C1 segment of cervical spinal cord (tissue), 14 donors: ENCODE results near the gene MYOZ1.
"Not testable (repeated sequence)": the region's sequence is repeated elsewhere in the genome, so short reads cannot be mapped to it uniquely, and the experiment has no call there.

Experiments used
- DNase-seq, 14 donors: peaks; one replicate each; lab custom pipeline; 2025; lab: John Stamatoyannopoulos, UW

The MYOZ1 gene

DNA sequence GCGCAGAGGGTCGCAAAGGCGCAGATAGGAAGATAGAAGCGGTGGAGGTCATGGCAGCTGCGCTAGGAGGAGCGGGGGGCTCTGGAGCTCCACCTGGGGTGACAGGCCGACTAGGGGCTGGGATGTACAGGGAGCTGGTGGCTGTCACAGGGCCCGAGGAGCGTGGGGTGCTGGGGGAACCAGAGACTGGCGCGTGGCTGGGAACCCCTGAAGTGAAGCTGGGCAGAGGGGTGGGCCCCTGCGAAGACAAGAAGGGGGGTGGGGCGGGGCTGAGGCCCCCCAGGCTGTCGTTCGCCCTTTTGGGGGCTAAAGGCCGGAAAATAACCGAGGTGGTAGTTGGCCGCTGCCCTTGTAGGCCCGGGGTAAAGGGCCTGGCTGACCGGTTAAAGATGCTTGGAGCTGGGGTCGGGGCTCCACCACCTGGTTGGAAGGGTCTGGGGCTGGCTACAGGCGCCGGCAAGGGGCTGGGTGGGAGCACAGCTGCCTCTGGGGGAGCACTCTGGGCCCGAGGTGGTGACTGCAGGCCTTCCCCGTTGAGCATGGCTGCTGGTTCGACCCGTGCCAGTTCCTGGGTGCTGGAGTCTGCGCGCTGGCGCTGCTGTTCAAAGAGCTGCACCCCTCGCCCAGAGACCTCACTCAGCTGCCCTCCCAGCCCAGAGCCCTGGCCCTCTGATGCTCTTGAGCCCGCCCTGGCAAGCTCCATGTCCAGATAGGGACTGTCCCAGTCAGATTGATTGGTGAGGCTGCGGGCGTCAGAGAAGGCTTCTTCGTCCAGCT, 6.8 kb upstream of the MYOZ1 start:
- peak in 6 of 14 donors; percentile 10 to 32 (median 26) for DNase-seq

DNA sequence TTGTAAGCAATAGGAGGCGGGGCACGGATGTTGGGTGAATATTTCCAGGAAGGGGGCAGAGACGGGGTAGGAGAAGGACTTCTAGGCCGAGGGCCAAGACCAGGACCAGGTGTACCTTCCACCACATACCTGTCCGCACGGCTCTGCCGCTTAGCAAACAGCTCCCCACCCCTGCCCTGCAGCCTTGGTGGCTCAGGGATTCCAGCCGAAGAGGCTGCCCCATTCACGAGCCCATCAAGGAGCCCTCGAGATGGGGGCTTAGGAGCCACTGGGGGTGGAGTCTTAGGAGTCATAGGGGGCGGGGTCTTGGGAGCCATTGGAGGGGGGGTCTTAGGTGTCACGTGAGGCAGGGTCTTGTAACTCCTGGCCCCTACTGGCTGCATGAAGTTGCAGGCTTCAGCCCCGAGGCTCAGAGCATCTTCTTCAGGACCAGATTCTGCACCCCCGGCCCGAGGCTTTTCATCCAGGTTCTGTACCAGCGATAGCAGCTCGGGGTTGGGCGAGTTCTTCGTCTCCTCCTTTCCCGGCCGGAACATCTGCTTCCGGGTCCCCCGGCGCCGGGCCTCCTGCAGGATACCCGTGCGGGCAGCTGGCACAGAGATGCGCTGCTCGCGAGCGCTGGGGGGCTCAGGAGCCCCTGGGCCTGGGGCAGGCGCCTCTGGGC, 6.1 kb upstream of the MYOZ1 start:
- peak in 10 of 14 donors; percentile 11 to 64 (median 42) for DNase-seq

DNA sequence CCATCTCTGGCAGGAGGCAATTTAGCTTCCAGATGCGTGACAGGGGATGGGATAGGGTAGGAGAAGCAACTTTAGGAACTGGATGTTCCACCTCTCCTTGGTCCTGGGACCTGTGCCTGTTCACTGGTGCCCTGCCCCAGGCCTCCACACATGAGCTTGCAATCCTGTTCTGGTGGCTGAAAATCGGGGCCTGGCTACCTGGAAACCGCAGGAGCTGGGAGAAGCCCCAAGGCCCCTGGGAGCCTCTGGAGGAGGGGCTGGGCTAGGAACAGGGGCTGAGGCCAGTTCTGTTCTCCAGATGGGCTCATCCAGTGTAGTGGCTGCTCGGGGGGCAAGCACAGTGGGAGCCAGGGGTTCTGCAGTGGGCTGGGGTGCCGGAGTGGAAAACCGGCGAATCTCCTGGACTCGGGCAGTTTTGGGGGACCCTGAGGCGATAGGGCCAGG, 5.3 kb upstream of the MYOZ1 start:
- no peak for DNase-seq

DNA sequence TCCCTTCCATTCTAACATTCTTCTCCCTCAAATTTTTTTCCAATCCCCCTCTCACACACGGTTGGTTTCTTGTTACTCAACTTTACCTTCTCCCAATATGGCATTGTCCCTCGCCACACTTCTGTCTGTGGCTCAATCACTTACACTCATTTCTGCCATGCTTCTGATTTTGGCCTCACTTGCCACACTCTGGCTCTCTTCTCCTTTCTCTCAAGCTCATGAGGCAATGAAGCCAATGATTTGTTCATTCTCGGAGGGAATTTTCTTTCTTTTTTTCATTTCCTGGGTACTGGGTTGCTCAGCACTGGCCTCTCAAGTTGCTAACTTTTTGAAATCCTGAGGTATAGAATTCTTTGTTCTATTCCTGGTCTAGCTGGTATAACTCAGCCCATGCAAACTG, 4.0 kb upstream of the MYOZ1 start:
- no peak for DNase-seq

DNA sequence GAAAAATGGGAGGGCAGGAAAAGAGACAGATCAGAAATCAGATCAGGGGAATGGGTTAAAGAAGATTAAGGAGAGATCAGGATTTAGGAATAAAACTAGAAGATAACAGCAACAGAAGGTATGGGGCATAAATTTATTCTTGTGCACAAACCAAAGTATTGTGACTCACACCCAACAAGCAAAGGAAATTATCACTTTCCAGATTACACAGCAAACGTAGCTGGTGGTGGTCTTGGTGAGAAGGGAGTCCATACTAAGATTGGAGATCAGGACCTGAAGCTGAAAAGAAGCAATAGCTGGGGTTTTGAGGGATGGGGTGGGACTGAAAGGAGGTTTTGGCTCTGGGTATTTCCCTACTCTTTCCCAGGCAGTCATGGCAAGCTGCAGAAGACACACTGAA, 3.5 kb upstream of the MYOZ1 start:
- DNase-seq: no peak

DNA sequence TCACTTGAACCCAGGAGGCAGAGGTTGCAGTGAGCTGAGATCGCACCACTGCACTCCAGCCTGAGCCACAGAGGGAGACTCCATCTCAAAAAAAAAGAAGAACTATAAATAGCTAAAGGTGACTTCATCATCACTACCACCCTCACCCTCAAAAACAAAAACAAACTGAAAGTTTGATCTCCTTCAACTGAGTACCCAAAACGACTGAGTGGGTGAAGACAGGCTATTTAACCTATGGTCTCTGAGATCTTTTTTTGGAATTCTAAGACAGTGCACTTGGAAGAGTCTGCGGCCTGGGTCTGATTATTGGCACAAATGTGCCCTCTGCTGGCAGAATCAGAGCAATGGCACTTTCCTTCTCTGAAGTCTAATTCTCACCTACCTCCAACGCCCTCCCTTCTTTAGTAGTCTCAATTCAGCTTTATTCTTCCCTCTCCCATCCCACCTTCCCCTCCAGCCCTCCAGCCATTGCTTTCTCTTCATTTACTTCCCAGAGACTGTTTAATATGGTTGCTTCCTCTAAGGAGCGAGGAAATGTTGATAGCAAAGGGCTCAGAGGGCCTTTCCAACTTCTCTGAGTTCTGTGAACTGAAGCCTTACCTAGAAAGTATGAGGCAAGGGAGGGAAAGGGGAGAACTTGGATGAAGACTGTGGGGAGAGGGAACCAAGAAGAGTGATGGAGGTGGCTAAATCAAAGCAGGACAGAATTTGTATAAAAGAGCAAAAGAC, 2.9 kb upstream of the MYOZ1 start:
- DNase-seq: peak in 10 of 14 donors; percentile 7 to 54 (median 30)

DNA sequence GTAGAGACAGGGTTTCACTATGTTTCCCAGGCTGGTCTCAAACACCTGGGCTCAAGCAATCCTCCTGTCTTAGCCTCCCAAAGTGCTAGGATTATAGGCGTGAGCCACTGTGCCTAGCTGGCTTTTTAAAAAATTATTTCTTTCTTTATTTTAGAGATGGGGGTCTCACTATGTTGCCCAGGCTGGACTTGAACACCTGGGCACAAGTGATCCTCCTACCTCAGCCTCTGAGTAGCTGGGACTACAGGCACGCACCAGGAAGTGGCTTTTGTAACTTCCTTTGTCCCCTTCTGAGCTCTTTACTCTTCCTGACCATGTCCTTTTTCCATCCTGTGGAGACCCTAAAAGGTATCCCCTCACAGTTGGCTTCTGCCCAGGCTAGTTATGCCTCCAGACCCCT, 2.1 kb upstream of the MYOZ1 start:
- no peak for DNase-seq

DNA sequence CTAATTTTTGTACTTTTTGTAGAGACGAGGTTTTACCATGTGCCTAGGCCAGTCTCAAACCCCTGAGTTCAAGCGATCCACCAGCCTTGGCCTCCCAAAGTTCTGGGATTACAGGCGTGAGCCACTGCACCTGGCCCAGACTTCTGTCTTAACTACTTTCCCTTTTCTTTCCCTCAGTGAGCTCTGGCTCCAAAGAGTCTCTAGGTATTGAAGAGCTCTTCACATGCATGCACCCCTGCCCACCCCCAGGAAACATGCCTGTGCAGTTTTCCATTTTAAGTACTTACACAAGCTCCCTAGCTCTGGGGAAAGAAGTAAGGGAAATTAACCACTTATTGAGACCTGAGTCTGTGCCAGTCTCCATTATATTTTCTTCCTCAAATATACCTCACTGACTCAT, 2.0 kb downstream of the MYOZ1 start:
- DNase-seq: no peak

DNA sequence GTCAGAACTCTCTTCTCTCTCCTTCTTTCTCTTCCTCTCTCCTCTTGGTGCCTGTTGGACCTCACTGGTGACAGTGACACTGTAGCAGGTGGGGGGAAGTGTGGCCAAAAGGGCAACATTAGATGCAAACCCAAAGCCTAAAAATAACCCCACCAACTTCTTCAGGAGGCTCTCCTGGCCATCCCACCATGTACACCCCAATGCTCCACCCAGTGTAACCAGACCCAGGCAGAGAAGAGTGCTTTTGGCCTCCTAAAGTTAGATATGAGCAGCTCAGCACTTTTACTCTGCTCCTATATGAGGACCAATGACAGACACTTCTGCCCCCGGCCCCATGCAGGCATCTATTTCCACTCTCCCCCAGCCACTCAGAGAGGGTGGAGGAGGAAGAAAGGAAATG, 5.5 kb downstream of the MYOZ1 start:
- DNase-seq: no peak

DNA sequence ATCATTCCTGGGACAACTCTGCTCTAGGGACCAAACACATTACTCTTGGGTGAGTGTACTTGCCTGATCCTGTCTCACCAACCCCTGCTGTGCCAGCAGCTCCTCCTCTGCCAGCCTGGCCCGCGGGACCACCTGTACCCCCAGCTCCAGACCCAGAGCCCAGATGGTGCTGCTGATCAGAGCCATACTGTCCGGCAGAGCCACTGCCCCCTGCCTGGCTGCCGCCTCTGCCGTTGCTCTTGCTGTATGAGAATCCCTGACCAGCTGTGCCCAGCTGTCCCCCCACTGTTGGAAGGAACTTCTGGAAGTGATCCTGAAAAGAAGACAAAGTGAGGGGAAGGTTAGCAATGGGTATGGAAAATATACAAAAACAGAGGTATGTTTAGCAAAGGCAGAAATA, 6.9 kb downstream of the MYOZ1 start:
- DNase-seq: no peak

DNA sequence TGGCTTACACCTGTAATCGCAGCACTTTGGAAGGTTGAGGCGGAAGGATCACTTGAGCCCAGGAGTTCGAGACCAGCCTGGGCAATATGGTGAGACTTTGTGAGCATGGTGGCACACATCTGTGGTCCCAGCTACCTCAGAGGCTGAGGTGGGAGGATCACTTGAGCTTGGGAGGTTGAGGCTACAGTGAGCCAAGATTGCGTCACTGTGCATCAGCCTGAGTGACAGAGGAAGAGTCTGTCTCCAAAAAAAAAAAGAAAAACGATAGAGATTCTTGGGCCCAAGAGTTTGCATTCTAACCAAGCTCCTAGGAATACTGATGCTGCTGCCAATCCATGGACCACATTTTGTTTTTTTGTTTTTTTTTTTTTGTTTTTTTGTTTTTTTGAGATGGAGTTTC, 12.1 kb downstream of the MYOZ1 start:
- DNase-seq: no peak

DNA sequence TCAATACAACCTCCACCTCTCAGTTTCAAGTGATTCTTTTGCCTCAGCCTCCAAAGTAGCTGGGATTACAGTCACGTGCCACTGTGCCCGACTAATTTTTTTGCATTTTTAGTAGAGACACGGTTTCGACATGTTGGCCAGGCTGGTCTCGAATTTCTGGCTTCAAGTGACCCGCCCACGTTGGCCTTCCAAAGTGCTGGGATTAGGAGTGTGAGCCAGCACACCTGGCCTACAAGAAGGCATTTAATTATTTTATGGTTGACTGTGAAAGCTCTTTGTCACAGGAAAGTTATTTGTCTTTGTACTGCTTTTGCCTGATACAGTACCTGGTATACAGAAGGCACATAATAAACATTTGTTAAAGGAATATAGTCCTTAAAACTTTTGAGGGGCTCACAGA, 12.9 kb downstream of the MYOZ1 start:
- no peak for DNase-seq

DNA sequence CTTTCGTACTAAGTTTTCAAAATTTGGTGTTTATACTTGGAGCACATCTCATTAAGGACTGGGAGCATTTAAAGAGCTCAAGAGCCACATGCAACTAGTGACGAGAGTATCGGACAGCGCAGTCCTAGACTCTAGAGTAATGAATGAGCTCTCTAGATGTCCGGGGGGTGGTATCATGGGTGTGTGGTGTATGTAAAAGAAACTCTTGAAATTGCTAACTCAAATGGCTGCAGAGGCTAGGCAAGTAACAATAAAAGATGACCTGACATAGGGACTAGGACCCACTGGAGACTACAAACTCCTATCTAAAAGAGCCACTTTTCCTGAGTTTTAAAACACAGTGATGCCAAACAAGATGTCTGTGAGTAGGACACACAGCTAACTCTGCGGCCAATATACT, 14.0 kb downstream of the MYOZ1 start:
- no peak for DNase-seq

DNA sequence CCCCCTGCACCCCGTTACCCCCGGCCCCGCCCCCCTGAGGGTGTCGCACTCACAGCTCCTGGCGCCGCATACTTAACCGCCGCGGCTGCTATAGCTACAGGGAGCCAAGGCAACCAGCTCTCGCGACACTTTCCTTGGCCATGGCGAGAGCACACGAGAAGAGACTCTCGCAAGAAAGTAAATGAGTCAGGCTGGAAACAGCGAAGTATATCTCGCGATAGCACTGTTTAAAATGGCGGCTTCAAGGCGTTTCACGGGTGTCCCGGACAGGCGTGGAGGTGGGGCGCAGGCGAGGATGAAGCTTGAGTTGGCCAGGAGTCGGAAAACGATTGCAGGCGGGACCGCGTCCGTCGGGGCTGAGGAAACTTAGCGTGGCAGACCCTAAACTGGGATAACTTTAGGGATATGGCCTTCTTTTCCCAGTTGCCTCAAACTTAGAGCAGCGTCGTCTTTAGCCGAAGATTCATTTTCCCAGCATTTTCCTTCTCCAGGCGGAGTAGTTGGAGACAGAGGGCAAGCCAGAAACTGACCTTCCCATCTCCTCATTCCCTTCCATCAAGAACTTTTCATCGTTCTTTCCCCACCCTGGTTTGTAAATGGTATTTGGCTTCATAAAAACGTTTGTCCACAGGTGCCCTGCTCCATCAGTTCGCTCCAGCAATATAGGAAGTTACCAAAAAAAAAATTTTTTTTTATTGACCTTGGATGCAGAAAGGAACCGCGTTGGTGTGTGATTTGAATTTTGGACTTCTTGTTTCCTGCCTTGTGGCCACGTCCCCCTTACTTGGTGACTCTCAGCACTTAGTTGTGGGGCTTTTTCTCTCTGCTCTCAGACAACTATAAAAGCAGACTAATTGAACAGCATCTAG, 15.2 kb downstream of the MYOZ1 start:
- DNase-seq: peak; percentile 11 to 89 (median 72)

DNA sequence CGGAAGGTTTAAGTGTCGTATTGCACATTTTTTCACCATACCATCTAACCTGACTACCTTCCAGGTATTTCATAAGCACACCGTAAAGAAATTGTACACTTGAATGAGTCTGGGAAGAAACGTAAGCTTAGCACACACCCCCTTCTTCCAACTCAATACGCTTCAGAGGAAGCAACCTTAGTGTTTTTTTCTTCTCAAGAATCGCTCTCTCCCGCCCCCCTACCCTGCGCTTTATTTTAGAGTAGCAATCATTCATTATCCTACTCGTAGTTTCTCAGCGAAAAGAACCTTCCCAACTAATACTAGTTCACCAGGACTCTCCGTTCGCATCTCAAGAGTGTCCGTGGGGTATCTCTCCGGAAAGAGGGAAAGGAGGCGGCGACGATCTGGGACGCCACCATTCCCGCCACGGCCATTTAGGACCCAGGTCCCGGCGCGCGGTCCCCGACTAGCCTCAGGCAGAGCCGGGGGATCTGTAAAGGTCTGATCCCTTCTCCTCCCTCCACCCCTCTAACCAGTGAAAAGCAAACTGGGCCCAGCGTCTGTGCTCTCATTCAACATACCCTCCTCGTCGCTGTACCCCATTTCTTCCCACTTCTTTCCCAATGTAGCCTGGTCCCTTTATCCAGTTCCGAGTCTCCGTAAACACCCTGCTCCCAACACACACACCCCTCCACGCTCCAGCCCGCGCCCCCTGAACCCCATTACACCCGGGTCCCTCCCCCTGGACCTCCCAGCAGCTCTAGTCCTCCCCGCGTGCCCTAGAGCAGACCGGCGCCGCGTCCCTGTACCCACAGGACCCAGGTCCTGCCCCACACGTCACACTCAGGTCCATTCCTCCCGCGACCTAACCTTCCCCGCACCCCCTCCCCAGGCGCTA, 16.0 kb downstream of the MYOZ1 start:
- DNase-seq: peak in 5 of 14 donors; percentile 30 to 65 (median 60)

DNA sequence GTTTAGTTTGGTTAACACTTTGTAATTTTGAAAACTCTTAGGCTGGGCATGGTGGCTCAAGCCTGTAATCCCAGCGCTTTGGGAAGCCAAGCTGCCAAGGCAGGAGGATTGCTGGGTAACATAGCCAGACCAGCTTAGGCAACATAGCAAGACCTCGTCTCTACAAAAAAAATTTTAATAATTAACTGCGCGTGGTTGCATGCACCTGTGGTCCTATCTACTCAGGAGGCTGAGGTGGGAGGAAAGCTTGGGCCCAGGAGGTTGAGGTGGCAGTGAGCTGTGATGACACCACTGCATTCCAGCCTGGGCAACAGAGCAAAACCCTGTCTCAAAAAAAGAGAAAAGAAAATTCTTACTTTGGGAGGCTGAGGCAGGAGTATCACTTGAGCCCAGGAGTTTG, 18.2 kb downstream of the MYOZ1 start:
- no peak for DNase-seq

DNA sequence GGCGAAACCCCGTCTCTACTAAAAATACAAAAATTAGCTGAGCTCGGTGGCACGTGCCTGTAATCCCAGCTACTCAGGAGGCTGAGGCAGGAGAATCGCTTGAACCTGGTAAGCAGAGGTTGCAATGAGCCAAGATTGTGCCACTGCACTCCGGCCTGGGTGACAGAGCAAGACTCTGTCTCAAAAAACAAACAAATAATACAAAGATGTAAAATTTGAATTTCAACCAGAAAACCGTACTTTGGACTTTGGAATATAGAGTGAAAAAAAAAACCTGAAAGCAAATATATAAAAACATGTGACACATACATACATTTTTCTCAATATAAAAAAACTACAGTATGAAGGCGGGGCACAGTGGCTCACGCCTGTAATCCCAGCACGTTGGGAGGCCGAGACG, 20.3 kb downstream of the MYOZ1 start:
- DNase-seq: not testable (repeated sequence)

DNA sequence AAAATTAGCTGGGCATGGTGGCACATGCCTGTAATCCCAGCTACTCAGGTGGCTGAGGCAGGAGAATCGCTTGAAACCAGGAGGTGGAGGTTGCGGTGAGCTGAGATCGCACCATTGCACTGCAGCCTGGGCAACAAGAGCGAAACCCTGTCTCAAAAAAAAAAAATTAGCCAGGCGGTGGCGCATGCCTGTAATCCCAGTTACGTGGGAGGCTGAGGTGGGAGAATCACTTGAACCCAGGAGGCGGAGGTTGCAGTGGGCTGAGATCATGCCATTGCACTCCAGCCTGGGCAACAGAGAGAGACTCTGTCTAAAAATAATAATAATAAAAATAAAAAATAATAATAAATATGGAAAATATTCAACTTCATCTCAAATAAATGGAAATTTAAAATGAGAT, 24.1 kb downstream of the MYOZ1 start:
- DNase-seq: not testable (repeated sequence)

DNA sequence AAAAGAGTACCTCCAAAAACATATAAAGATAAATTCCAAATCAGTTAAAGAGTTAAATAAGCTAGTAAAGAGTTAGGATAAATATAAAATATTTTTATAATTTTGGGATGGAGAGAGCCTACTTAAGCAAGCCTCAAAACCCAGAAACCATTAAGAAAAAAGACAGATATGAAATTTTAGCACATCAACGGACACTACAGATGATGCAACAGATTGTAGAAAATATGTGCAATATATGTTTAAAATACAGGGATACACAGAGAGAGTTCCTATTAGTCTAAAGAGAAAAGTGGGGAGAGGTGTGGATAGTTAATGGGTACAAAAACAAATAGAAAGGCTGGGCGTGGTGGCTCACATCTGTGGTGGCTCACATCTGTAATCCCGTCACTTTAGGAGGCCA, 26.6 kb downstream of the MYOZ1 start:
- no peak for DNase-seq

DNA sequence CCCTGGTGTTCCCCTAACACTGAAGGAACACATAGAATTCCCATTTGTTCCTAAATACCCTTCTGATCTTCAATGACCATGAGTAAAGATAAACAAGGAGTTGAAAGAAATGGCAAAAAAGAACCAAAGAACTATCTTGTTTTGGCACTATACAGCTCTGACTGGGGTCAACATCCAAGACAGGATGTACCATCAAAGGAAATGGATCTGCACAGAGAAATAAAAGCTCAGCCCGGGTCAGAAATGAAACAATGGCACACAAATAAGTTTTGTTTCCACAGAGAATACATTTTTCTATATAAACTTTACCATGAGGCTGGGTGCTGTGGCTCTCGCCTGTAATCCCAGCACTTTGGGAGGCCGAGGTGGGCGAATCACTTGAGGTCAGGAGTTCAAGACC, 32.2 kb downstream of the MYOZ1 start:
- DNase-seq: no peak

DNA sequence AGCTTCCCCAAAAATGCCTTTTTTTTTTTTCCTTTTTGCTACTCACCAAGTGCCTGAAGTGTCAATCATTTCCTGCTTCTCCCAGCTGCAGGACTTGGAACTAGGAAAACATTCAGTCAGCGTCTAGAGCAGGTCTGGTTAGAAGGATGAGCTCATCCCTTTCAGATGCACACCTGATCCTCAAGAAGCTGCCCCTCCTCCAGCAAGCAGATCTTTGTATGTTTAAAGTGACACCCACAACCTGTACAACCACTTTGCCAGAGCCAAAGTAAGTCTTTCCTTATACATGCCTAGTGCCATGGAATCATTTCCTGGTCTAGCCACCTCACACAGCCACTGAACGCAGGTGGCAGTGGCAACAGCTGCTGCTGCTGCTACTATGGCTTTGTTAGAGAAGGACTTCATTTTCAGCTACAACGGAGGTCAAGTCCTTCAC, 39.8 kb downstream of the MYOZ1 start:
- DNase-seq: no peak
